B cell (primary cell): ENCODE data around the gene KCNK7. TPM values are rescaled to one million over a fixed set of nuclear protein-coding genes. Genes with fewer than 3 reads are reported as not detected.

ENCODE experiments used
- ATAC-seq: fragments of 200-7000 bp; cut with Tn5 transposase; one replicate; pipeline ENCODE4 v1.10.0; 2021; ENCODE audit warnings: low read depth, mild to moderate bottlenecking, moderate number of reproducible peaks, moderate library complexity
- CTCF ChIA-PET: fragments of 350-600 bp; sonication (Branson Sonifier 250); formaldehyde crosslinking; loops from one replicate; lab custom pipeline; 2021; ENCODE audit warnings: antibody characterized with exemption, inconsistent platforms; lab: Charles Lee
- POLR2A ChIA-PET: fragments of 350-600 bp; sonication (Branson Sonifier 250); formaldehyde crosslinking; loops from one replicate; lab custom pipeline; 2021; ENCODE audit warnings: antibody characterized with exemption; lab: Charles Lee
- DNase-seq: peaks from one replicate; pipeline ENCODE4 v3.0.0; 2013
- H2AFZ ChIP-seq: 2 replicates; pipeline ENCODE4 v1.6.1; 2012; ENCODE audit warnings: mild to moderate bottlenecking, low read depth, low read length; ENCODE audit not compliant: insufficient read depth, poor library complexity, severe bottlenecking
- H3K27ac ChIP-seq, 2 donors: 1 replicate in 1 of 2; 2 replicates in 1 of 2; pipeline ENCODE4 v1.5.1; 2012 to 2013; ENCODE audit warnings: low read length in 2 of 2, mild to moderate bottlenecking in 2 of 2, moderate library complexity in 1 of 2
- H3K27me3 ChIP-seq, 4 experiments: fragments of 200-600 bp in 1 of 4; sonication (generic) in 1 of 4; replicated peaks in 1 of 4; 1 replicate in 2 of 4; 2 replicates in 2 of 4; pipeline versions ENCODE4 v1.6.1 to v1.7.0; 2013 to 2016; ENCODE audit warnings: low read length in 3 of 4, mild to moderate bottlenecking in 2 of 4, mixed read lengths in 1 of 4, moderate library complexity in 1 of 4; ENCODE audit not compliant: insufficient read depth in 4 of 4, control insufficient read depth in 3 of 4; ENCODE audit errors: control extremely low read depth in 1 of 4
- H3K36me3 ChIP-seq, 2 experiments: replicated peaks in 1 of 2; 1 replicate in 1 of 2; 2 replicates in 1 of 2; pipeline versions ENCODE4 v1.6.1 to v1.7.1; 2013; ENCODE audit warnings: low read length in 1 of 2; ENCODE audit not compliant: insufficient read depth in 2 of 2, control insufficient read depth in 1 of 2; ENCODE audit errors: control extremely low read depth in 1 of 2, extremely low read depth in 1 of 2
- H3K4me1 ChIP-seq, 2 donors: fragments of 200-600 bp in 1 of 2; sonication (generic) in 1 of 2; 1 replicate in 1 of 2; 2 replicates in 1 of 2; pipeline versions ENCODE4 v1.5.1 to v1.6.1; 2013 to 2017; ENCODE audit warnings: low read length in 2 of 2; ENCODE audit not compliant: control insufficient read depth in 2 of 2, insufficient read depth in 2 of 2
- H3K4me2 ChIP-seq: replicated peaks from 2 replicates; pipeline ENCODE3; 2012; ENCODE audit warnings: mild to moderate bottlenecking, low read depth, low read length; ENCODE audit not compliant: poor library complexity, severe bottlenecking
- H3K4me3 ChIP-seq, 5 experiments: fragments of 200-600 bp in 1 of 5; sonication (generic) in 1 of 5; 1 replicate in 3 of 5; 2 replicates in 2 of 5; pipeline versions ENCODE4 v1.5.1 to v1.7.0; 2011 to 2016; ENCODE audit warnings: low read length in 4 of 5, mild to moderate bottlenecking in 4 of 5, low read depth in 2 of 5, control low read depth in 1 of 5, moderate library complexity in 1 of 5; ENCODE audit not compliant: insufficient read depth in 1 of 5; ENCODE audit errors: control extremely low read depth in 1 of 5, extremely low read depth in 1 of 5
- H3K79me2 ChIP-seq: fragments of 200-600 bp; sonication (generic); one replicate; pipeline ENCODE4 v1.6.0; 2016; ENCODE audit warnings: low read length; ENCODE audit not compliant: control insufficient read depth, insufficient read depth
- H3K9ac ChIP-seq: fragments of 200-600 bp; sonication (generic); 2 replicates; pipeline ENCODE4 v1.6.1; 2017; ENCODE audit warnings: mild to moderate bottlenecking, low read length, moderate library complexity
- H3K9me3 ChIP-seq, 3 donors: one replicate each; pipeline versions ENCODE4 v1.6.1 to v1.7.1; 2013; ENCODE audit warnings: low read length in 2 of 3; ENCODE audit not compliant: control insufficient read depth in 2 of 3, insufficient read depth in 1 of 3; ENCODE audit errors: control extremely low read depth in 1 of 3
- H4K20me1 ChIP-seq: 2 replicates; pipeline ENCODE4 v1.6.0; 2012; ENCODE audit warnings: mild to moderate bottlenecking, low read length; ENCODE audit not compliant: insufficient read depth, control insufficient read depth, poor library complexity, severe bottlenecking
- H3K27ac Mint-ChIP-seq: one replicate; pipeline ENCODE4 v1.8.0; 2021; ENCODE audit warnings: mixed read lengths
- H3K27me3 Mint-ChIP-seq: one replicate; pipeline ENCODE4 v1.8.0; 2021; ENCODE audit warnings: mixed read lengths
- H3K4me1 Mint-ChIP-seq: one replicate; pipeline ENCODE4 v1.8.0; 2021; ENCODE audit warnings: mixed read lengths
- H3K4me3 Mint-ChIP-seq: one replicate; pipeline ENCODE4 v1.8.0; 2021; ENCODE audit warnings: mixed read lengths
- H3K9me3 Mint-ChIP-seq: one replicate; pipeline ENCODE4 v1.8.0; 2022; ENCODE audit warnings: mixed read lengths; ENCODE audit not compliant: insufficient read depth
- EZH2 ChIP-seq: IDR thresholded peaks from 2 replicates; pipeline ENCODE4 v1.6.1; 2012; ENCODE audit warnings: borderline replicate concordance, low read depth, mild to moderate bottlenecking, moderate library complexity, low read length; ENCODE audit not compliant: insufficient read depth, poor library complexity, severe bottlenecking
- WGBS: methylation state at CpG from one replicate; pipeline ENCODE4 v1.1.5; 2013; ENCODE audit warnings: missing lambda C conversion rate; ENCODE audit not compliant: insufficient coverage; 5-methylcytosine and 5-hydroxymethylcytosine counted together
- intact Hi-C: fragments of 100-400 bp; cut with micrococcal nuclease; formaldehyde crosslinking; loops from one replicate; pipeline ENCODE4 v1.10.0; 2022
- polyA plus RNA-seq: library from polyadenylated mRNA; depleted of rRNA; stranded (reverse); fragments of >200 nt; gene quantifications from 2 replicates; pipeline ENCODE4 v1.2.3, GENCODE V29; 2012
- total RNA-seq, 2 donors: library from RNA; stranded (reverse); fragments of 120-200 nt in 1 of 2; gene quantifications; 1 replicate in 1 of 2; 2 replicates in 1 of 2; pipeline versions ENCODE4 v1.2.3 to v1.2.4, GENCODE V29; 2013 to 2022
- TF ChIP-seq, protein P1 (sequence below): fragments of 200-600 bp; IDR thresholded peaks from one replicate; pipeline ENCODE4 v1.8.0; 2022; ENCODE audit warnings: antibody characterized with exemption, mild to moderate bottlenecking

Gene KCNK7
- total and polyA plus RNA-seq, 2 donors (not counting 1 experiment from before 2014, with no cell fraction given) = 2.2 to 3.5 TPM

- WGBS = 97% methylated on average over 17 of the region's 25 CpGs
- Histone ChIP-seq H3K79me2 (peaks cover 74% of the 10 kb centered on the region), H3K4me2 (no peak overlapping the region), H3K27me3 (no peaks in the 10 kb centered on the region), H3K9ac (no peak overlapping the region), H4K20me1 (peaks cover 42% of the 10 kb centered on the region), H3K27ac (no peak overlapping the region), H3K4me3 (no peak overlapping the region), H2AFZ (no peak overlapping the region), H3K36me3 (peaks cover 0 to 86% of the 10 kb centered on the region in 2 experiments), H3K9me3 (no peaks in the 10 kb centered on the region), H3K4me1 (peaks cover 6 to 11% of the 10 kb centered on the region in 2 donors)
- H3K4me1 Mint-ChIP-seq = peaks cover 16% of the 10 kb centered on the region
- ChIA-PET CTCF (interaction anchor here (0.9 to 6.7 kb wide), 4 partner anchors 8 to 147 kb away, joined by 3 to 86 read pairs (median 35); partner anchors contain the start of gene SIPA1), POLR2A (no interaction called here)
- intact Hi-C loops = no loop called here
- H3K27me3 Mint-ChIP-seq = no peaks in the 10 kb centered on the region
- no peak for TF ChIP-seq EZH2
- TF ChIP-seq, protein P1, sequence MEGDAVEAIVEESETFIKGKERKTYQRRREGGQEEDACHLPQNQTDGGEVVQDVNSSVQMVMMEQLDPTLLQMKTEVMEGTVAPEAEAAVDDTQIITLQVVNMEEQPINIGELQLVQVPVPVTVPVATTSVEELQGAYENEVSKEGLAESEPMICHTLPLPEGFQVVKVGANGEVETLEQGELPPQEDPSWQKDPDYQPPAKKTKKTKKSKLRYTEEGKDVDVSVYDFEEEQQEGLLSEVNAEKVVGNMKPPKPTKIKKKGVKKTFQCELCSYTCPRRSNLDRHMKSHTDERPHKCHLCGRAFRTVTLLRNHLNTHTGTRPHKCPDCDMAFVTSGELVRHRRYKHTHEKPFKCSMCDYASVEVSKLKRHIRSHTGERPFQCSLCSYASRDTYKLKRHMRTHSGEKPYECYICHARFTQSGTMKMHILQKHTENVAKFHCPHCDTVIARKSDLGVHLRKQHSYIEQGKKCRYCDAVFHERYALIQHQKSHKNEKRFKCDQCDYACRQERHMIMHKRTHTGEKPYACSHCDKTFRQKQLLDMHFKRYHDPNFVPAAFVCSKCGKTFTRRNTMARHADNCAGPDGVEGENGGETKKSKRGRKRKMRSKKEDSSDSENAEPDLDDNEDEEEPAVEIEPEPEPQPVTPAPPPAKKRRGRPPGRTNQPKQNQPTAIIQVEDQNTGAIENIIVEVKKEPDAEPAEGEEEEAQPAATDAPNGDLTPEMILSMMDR = no peak
- H3K27ac Mint-ChIP-seq = no peak overlapping the region
- H3K4me3 Mint-ChIP-seq = no peak overlapping the region
- no peaks in the 10 kb centered on the region for H3K9me3 Mint-ChIP-seq
- ATAC-seq (no peak), DNase-seq (no peak)
These were observed 28.4 kb upstream of the KCNK7 start for GRCh38 chr11:65623852-65624616.

GRCh38 chr11:65623177-65623576 is 27.6 kb upstream of the KCNK7 start:
- H3K4me1 Mint-ChIP-seq = peaks cover 16% of the 10 kb centered on the region
- H2AFZ ChIP-seq = no peak overlapping the region
- peaks cover 42% of the 10 kb centered on the region for H4K20me1 ChIP-seq
- WGBS = 98% methylated on average over 14 of the region's 14 CpGs
- H3K4me3 ChIP-seq = no peak overlapping the region
- H3K9me3 ChIP-seq = no peaks in the 10 kb centered on the region
- H3K4me1 ChIP-seq = peaks cover 6 to 11% of the 10 kb centered on the region in 2 donors
- ATAC-seq (no peak), DNase-seq (no peak)
- no peaks in the 10 kb centered on the region for H3K27me3 ChIP-seq
- TF ChIP-seq EZH2 = no peak
- TF ChIP-seq, protein P1 = no peak
- no peaks in the 10 kb centered on the region for H3K27me3 Mint-ChIP-seq
- ChIA-PET POLR2A (no interaction called here), CTCF (interaction anchor here (0.9 to 6.4 kb wide), 6 partner anchors 9 to 193 kb away, joined by 3 to 41 read pairs (median 4); partner anchors contain the start of gene RELA)
- H3K9me3 Mint-ChIP-seq = no peaks in the 10 kb centered on the region
- no peak overlapping the region for H3K27ac ChIP-seq
- no peak overlapping the region for H3K4me2 ChIP-seq
- H3K36me3 ChIP-seq = peaks cover 0 to 86% of the 10 kb centered on the region in 2 experiments
- H3K9ac ChIP-seq = no peak overlapping the region
- H3K4me3 Mint-ChIP-seq = no peak overlapping the region
- H3K27ac Mint-ChIP-seq = peak overlapping the region; percentile 63
- H3K79me2 ChIP-seq = peaks cover 76% of the 10 kb centered on the region
- intact Hi-C loops = no loop called here
